ENCODE data around the gene LRRN4. TPM values are rescaled to one million over a fixed set of nuclear protein-coding genes. Genes with fewer than 3 reads are reported as not detected.

Gene LRRN4
- not detected for total RNA-seq

DNA sequence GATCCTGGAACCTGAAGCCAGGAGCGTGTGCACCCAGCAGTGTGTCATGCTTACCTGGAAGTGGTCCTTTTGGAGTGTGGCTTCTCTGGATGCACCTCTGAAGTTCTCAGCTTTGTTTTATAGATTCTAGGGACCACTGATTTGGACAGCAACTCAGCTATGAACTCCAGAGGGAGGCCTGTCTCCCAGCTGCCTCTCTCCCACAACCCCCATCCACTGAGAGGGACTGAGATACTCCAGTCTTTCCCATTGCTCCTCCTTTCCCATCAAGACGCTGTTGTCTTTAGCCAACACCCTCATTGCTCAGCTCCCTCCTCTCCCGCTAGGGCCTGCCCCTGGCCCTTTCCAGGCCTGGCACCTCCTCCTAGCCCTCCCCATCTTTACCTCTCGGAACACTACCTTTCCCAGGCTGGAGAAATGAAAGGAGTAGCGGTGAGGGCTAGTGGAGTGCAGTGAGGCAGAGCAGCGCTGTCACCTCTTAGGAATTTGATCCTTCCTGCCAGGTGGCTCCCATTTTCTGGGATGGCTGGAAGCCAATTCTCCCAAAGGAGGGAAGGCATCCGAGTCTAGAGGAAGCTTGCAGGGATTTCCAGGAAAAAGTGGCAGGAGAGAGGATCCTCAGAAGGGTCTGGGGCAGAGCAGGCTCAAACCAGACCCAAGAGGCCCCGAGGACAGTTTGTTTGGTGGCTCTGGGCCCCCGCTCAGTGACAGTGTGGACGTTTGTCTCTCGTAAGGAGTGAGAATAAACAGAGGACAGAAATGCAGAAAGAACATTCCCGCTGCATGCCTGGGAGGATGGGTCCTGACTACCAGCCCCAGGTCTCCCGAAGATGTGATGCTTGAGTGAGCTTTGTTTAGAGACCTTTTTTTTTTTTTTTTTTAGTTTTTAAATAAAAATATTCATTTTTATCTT is at the start of gene LRRN4:
Gene LRRN4 (minus strand): TSS at position 285 of the 913 bp plus-strand sequence. CDS start 1,261 bp downstream, outside the sequence.
- Mint-ChIP-seq H3K27me3 (peaks cover 46% of the 10 kb centered on the region), H3K9me3 (no peaks in the 10 kb centered on the region), H3K27ac (no peak within 1 kb of the TSS), H3K4me3 (peak within 1 kb of the TSS; percentile 4), H3K36me3 (ENCODE audit: low read depth) (no peaks in the 10 kb centered on the region), H3K4me1 (peaks cover 5% of the 10 kb centered on the region)
- CTCF ChIA-PET = interaction anchor here (0.6 kb wide), 1 partner anchor 526 kb away, joined by 5 read pairs; no protein-coding TSS in a partner anchor
- DNase-seq = no peak
- POLR2A ChIA-PET = no interaction called here

DNA sequence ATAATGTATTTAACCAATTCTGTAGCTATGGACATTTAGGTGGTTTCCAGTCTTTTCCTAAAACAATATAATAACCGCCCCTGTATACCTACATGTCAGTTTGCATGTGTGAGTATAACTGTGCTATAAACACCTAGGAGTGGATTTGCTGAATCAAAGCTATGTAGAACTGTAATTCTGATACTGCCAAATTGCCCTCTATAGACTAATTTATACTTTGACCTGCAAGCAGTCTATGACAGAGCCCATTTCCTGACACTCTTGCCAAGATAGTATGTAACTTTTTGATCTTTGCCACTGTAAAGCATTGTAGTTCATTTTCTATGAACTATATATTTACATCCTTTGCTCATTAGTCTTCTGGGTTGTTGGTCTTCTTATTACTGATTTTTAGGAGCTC is 49.4 kb upstream of the LRRN4 start:
- Mint-ChIP-seq H3K36me3 (ENCODE audit: low read depth) (no peaks in the 10 kb centered on the region), H3K4me1 (no peaks in the 10 kb centered on the region), H3K4me3 (no peak overlapping the region), H3K27ac (no peak overlapping the region), H3K9me3 (no peaks in the 10 kb centered on the region), H3K27me3 (peaks cover 10% of the 10 kb centered on the region)
- DNase-seq = no peak
- POLR2A ChIA-PET = no interaction called here
- CTCF ChIA-PET = no interaction called here

DNA sequence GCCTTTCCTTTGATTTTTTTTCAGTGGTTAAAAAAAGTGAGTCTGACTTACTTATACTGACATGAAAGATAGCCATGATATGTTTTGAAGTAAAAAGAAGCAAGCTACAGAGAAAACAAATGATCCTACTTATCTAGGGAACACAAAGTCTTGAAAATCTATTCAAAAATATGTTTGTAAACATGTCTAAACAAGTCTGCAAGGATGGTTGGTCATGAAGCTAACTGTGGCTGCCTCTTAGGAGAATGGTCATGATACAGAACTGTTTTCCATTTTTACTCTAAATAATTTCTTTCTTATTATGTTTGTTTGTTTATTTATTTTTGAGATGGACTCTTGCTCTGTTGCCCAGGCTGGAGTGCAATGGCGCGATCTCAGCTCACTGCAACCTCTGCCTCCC is 47.5 kb upstream of the LRRN4 start:
- ChIA-PET CTCF (no interaction called here), POLR2A (no interaction called here)
- no peak overlapping the region for H3K27ac Mint-ChIP-seq
- DNase-seq = no peak
- H3K4me3 Mint-ChIP-seq = no peak overlapping the region
- H3K27me3 Mint-ChIP-seq = peaks cover 10% of the 10 kb centered on the region
- no peaks in the 10 kb centered on the region for H3K4me1 Mint-ChIP-seq
- H3K9me3 Mint-ChIP-seq = no peaks in the 10 kb centered on the region
- H3K36me3 Mint-ChIP-seq (ENCODE audit: low read depth) = no peaks in the 10 kb centered on the region

DNA sequence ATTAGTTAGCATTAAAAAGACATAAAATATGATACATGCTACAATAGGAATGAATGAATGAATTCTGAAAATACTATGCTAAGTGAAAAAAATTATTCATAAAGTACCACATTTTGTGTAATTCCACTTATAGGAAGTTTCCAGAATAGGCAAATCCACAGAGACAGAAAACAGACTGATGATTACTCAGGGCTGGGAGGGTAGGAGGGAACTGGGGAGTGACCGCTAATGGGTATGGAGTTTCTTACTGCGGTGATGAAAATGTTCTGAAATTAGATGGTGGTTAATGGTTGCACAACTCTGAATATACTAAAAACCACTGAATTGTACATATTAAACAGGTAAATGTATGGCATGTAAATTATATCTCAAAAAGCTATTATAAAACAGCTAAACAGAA is 46.4 kb upstream of the LRRN4 start:
- no peak for DNase-seq
- ChIA-PET CTCF (no interaction called here), POLR2A (no interaction called here)
- H3K9me3 Mint-ChIP-seq = no peaks in the 10 kb centered on the region
- H3K27me3 Mint-ChIP-seq = peaks cover 8% of the 10 kb centered on the region
- no peaks in the 10 kb centered on the region for H3K36me3 Mint-ChIP-seq (ENCODE audit: low read depth)
- no peak overlapping the region for H3K27ac Mint-ChIP-seq
- no peak overlapping the region for H3K4me3 Mint-ChIP-seq
- H3K4me1 Mint-ChIP-seq = no peaks in the 10 kb centered on the region

DNA sequence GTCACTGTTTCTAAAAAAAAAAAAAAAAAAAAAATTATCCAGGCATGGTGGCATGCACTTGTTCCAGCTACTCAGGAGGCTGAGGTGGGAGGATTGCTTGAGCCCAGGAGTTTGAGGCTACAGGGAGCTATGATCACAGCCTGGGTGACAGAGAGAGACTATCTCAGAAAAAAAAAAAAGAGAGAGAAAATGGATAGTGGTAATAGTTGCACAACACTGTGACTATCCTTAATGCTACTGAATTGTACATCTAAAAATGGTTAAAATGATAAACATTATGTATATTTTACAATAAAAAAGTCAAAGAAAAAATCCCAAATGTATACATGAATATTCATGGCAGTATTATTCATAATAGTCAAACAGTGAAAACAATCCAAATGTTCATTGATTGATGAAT is 46.0 kb upstream of the LRRN4 start:
- Mint-ChIP-seq H3K9me3 (no peaks in the 10 kb centered on the region), H3K4me3 (no peak overlapping the region), H3K27me3 (peaks cover 8% of the 10 kb centered on the region), H3K4me1 (no peaks in the 10 kb centered on the region), H3K27ac (no peak overlapping the region), H3K36me3 (ENCODE audit: low read depth) (no peaks in the 10 kb centered on the region)
- ChIA-PET POLR2A (no interaction called here), CTCF (no interaction called here)
- no peak for DNase-seq

DNA sequence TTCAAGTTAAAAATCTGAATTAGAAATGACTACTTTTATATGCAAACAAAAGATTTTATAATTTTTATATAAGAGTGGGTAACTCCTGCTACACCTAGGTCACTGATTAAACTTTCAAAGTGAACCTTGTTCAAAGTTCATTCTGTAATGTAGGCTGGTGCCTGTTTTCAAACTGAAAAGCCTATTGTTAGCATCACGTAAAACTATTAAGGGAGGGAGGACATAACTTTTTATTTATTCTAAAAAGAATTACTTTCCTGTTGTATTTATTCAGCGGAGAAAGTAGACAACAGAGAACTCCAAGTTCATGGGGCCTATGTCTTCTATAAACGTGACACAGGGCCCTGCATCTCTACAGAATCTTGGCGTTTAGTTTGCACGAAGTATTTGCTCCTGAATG is 41.5 kb upstream of the LRRN4 start:
- no peak for DNase-seq
- CTCF ChIA-PET = no interaction called here
- Mint-ChIP-seq H3K27ac (no peak overlapping the region), H3K9me3 (no peaks in the 10 kb centered on the region), H3K27me3 (peaks cover 6% of the 10 kb centered on the region), H3K4me1 (no peaks in the 10 kb centered on the region), H3K4me3 (no peak overlapping the region), H3K36me3 (ENCODE audit: low read depth) (no peaks in the 10 kb centered on the region)
- POLR2A ChIA-PET = no interaction called here

DNA sequence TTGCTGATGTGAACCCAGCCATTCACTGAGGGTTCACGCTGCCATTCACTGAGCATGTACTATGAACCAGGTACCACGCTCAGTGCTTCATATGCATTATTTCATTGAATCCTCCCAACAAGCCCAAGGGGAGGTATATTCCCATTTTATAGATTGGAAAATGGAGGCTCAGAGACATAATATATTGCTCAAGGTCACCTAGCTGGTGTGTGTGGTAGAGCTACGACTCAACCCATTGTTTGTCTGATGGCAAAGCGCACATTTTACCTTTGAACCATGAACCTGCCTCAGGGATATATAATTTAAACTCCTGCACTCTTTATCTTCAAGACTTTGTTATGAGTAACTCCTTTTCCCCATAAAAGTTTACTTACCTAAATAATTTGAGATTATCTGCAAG is 40.7 kb upstream of the LRRN4 start:
- Mint-ChIP-seq H3K27ac (no peak overlapping the region), H3K36me3 (ENCODE audit: low read depth) (no peaks in the 10 kb centered on the region), H3K4me1 (no peaks in the 10 kb centered on the region), H3K9me3 (no peaks in the 10 kb centered on the region), H3K27me3 (peaks cover 7% of the 10 kb centered on the region), H3K4me3 (no peak overlapping the region)
- ChIA-PET CTCF (no interaction called here), POLR2A (no interaction called here)
- no peak for DNase-seq

DNA sequence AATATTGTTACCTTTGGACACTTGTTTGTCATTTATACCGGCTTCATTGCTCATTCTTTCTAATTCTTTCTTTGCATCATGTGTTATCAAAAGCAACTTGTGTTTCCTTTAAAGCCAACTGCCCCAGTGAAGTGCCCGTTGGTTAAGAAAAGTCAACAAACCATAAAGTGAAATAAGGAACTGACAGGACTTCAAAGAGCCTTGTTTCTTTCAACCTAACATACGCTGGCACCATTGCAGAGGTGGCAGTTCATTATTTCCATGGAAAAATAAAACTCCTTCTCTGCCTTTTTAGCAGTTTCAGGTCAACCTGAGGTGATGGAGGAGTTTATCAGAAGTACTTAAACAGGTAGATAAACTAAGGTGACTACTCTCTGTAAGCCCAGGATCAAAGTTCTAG is 40.2 kb upstream of the LRRN4 start:
- H3K27ac Mint-ChIP-seq = no peak overlapping the region
- no peaks in the 10 kb centered on the region for H3K36me3 Mint-ChIP-seq (ENCODE audit: low read depth)
- no peak overlapping the region for H3K4me3 Mint-ChIP-seq
- no peak for DNase-seq
- H3K27me3 Mint-ChIP-seq = peaks cover 10% of the 10 kb centered on the region
- no peaks in the 10 kb centered on the region for H3K9me3 Mint-ChIP-seq
- H3K4me1 Mint-ChIP-seq = no peaks in the 10 kb centered on the region
- CTCF ChIA-PET = no interaction called here
- POLR2A ChIA-PET = no interaction called here

DNA sequence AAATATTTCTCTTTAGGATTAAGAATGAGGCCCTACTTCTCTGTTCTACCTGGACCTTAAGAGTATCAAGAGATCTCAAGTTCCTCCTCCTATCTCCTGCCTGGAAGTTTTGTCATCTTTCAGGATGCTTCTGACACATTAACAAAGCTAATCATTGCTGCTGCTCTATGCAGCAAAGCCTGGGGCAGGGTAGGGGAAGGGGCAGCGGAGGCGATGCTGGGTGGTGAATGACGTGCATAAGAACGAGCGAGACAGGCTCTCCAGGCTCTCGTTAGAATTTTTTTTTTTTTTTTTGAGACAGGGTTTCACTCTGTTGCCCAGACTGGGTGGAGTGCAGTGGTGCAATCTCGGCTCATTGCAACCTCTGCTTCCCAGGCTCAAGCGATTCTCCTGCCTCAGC is 37.8 kb upstream of the LRRN4 start:
- H3K9me3 Mint-ChIP-seq = no peaks in the 10 kb centered on the region
- no peak overlapping the region for H3K4me3 Mint-ChIP-seq
- ChIA-PET POLR2A (no interaction called here), CTCF (no interaction called here)
- H3K4me1 Mint-ChIP-seq = no peaks in the 10 kb centered on the region
- no peak for DNase-seq
- H3K27me3 Mint-ChIP-seq = peaks cover 10% of the 10 kb centered on the region
- no peaks in the 10 kb centered on the region for H3K36me3 Mint-ChIP-seq (ENCODE audit: low read depth)
- no peak overlapping the region for H3K27ac Mint-ChIP-seq

DNA sequence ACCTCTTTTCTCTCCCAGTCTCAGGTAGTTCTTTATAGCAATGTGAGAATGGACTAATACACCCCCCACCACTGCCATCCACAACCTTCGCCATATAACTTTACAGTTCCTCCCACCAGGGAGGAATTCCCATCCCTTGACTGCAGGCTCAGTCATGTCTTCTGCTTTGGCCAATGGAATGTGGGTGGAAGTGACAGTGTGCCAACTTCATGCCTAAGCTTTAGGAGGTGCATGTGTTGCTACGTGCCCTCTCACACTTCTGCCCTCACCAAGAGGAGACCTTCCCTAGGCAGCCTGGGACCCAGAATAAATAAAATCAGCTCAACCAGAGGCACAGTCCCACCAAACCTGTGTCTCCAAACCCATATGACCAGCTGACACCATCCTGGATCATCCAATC is 33.0 kb upstream of the LRRN4 start:
- POLR2A ChIA-PET = no interaction called here
- H3K4me3 Mint-ChIP-seq = no peak overlapping the region
- H3K9me3 Mint-ChIP-seq = peaks cover 4% of the 10 kb centered on the region
- H3K27ac Mint-ChIP-seq = no peak overlapping the region
- peaks cover 13% of the 10 kb centered on the region for H3K27me3 Mint-ChIP-seq
- no peaks in the 10 kb centered on the region for H3K36me3 Mint-ChIP-seq (ENCODE audit: low read depth)
- H3K4me1 Mint-ChIP-seq = no peaks in the 10 kb centered on the region
- CTCF ChIA-PET = no interaction called here
- DNase-seq = no peak

DNA sequence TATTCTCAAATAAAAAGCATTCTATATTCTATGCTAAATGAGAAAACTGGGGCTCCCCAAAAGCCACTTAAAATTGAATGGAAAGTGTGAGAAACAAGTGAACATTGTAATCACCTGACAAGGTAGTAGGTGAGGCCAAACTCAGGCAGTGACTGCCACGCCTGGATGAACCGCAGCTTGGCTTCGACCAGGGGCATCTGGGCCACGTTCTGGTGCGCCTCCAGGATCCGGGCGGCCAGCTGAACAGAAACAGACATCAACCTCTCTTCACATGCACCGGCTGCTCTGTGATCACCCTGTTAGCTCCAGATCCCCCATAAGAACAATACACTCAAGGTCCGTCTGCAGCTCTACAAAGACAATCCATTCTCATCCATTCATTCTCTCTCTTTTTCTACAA is 30.1 kb upstream of the LRRN4 start:
- Mint-ChIP-seq H3K36me3 (ENCODE audit: low read depth) (no peaks in the 10 kb centered on the region), H3K27ac (no peak overlapping the region), H3K27me3 (peaks cover 14% of the 10 kb centered on the region), H3K4me1 (no peaks in the 10 kb centered on the region), H3K9me3 (peaks cover 4% of the 10 kb centered on the region), H3K4me3 (no peak overlapping the region)
- DNase-seq = no peak
- ChIA-PET CTCF (no interaction called here), POLR2A (no interaction called here)

DNA sequence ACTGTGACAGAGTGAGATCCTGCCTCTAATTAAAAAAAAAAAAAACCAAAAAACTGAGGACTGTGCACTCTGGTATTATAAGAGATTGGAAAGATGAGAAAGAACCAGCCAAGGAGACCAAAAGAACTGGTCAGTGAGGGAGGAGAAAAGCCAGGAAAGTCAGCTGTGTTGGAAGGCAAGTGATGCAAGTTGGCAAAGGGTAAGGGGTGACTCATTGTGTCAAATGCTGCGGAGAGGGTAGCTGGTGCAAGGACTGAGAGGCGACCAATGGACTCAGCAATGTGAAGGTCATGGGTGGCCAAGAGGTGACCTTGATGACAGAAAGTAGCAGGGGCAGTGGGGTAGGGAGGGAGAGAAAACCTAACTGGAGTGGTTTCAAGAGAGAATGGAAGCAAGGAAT is 27.4 kb upstream of the LRRN4 start:
- Mint-ChIP-seq H3K36me3 (ENCODE audit: low read depth) (no peaks in the 10 kb centered on the region), H3K4me3 (no peak overlapping the region), H3K9me3 (no peaks in the 10 kb centered on the region), H3K27me3 (peaks cover 10% of the 10 kb centered on the region), H3K4me1 (no peaks in the 10 kb centered on the region), H3K27ac (no peak overlapping the region)
- ChIA-PET POLR2A (no interaction called here), CTCF (interaction anchor here (0.6 to 1.5 kb wide), 3 partner anchors 531 to 553 kb away, joined by 3 to 6 read pairs (median 4); no protein-coding TSS in a partner anchor)
- DNase-seq = no peak

DNA sequence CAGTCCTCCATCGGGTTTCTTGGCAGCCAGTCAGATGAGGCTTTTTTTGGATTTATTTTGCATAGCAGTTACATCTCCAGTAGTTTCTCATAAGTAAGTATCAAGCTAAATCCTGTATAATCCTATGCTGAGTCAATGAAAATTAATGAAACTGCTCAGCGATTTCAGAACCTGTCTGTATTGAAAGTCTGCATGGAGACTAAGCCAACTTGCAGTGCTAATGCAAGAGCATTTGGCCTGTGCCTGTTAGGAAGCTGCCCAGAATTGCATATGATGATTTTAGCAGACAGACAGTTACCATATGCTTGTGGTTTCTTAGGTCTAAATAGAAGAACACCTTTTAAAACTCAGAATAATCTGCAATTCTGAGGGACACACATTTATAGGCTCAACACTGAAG is 25.2 kb upstream of the LRRN4 start:
- peaks cover 13% of the 10 kb centered on the region for H3K27me3 Mint-ChIP-seq
- H3K27ac Mint-ChIP-seq = no peak overlapping the region
- DNase-seq = no peak
- H3K4me1 Mint-ChIP-seq = peaks cover 2% of the 10 kb centered on the region
- POLR2A ChIA-PET = no interaction called here
- no peaks in the 10 kb centered on the region for H3K9me3 Mint-ChIP-seq
- H3K4me3 Mint-ChIP-seq = no peak overlapping the region
- no peaks in the 10 kb centered on the region for H3K36me3 Mint-ChIP-seq (ENCODE audit: low read depth)
- CTCF ChIA-PET = interaction anchor here (0.7 to 4.6 kb wide), 3 partner anchors 65 to 550 kb away, joined by 3 to 31 read pairs (median 3); no protein-coding TSS in a partner anchor
